CD4-positive, alpha-beta T cell (primary cell): ENCODE measurements around the gene TMEM141. TPM values are rescaled to one million over a fixed set of nuclear protein-coding genes. Genes with fewer than 3 reads are reported as not detected.
"Not testable (repeated sequence)": the region's sequence is repeated elsewhere in the genome, so short reads cannot be mapped to it uniquely, and the experiment has no call there.

Source experiments
- ATAC-seq: fragments of 200-7000 bp; cut with Tn5 transposase; one replicate; pipeline ENCODE4 v1.10.0; 2022; ENCODE audit warnings: mild to moderate bottlenecking; ENCODE audit not compliant: poor library complexity
- CTCF ChIA-PET: fragments of 350-600 bp; sonication (Branson Sonifier 250); formaldehyde crosslinking; loops from one replicate; lab custom pipeline; 2021; ENCODE audit warnings: antibody characterized with exemption, inconsistent platforms; lab: Charles Lee
- POLR2A ChIA-PET: fragments of 350-600 bp; sonication (Branson Sonifier 250); formaldehyde crosslinking; loops from one replicate; lab custom pipeline; 2021; ENCODE audit warnings: antibody characterized with exemption, inconsistent platforms; lab: Charles Lee
- DNase-seq, 14 experiments: peaks; one replicate each; pipeline ENCODE4 v3.0.0-alpha.2; 2013 to 2020; ENCODE audit warnings: mixed read lengths in 2 of 14
- H3K27ac ChIP-seq, 2 donors: one replicate each; pipeline versions ENCODE4 v1.5.1 to v1.7.0; 2013; ENCODE audit warnings: low read length in 2 of 2, low read depth in 1 of 2, mild to moderate bottlenecking in 1 of 2
- H3K27me3 ChIP-seq, 2 experiments: 1 replicate in 1 of 2; 2 replicates in 1 of 2; pipeline versions ENCODE4 v1.6.1 to v1.7.0; 2013; ENCODE audit warnings: low read length in 2 of 2, control low read depth in 1 of 2, mild to moderate bottlenecking in 1 of 2, moderate library complexity in 1 of 2; ENCODE audit not compliant: insufficient read depth in 2 of 2, control insufficient read depth in 1 of 2
- H3K36me3 ChIP-seq: one replicate; pipeline ENCODE4 v1.6.1; 2013; ENCODE audit warnings: low read length, control low read depth; ENCODE audit not compliant: insufficient read depth
- H3K4me1 ChIP-seq: one replicate; pipeline ENCODE4 v1.6.1; 2013; ENCODE audit warnings: low read length, control low read depth; ENCODE audit not compliant: insufficient read depth
- H3K4me3 ChIP-seq: one replicate; pipeline ENCODE4 v1.5.1; 2013; ENCODE audit warnings: mild to moderate bottlenecking, low read length, moderate library complexity
- H3K9me3 ChIP-seq, 2 experiments: 1 replicate in 1 of 2; 2 replicates in 1 of 2; pipeline versions ENCODE4 v1.6.1 to v1.7.0; 2013; ENCODE audit warnings: low read length in 2 of 2, mild to moderate bottlenecking in 2 of 2, control low read depth in 1 of 2, moderate library complexity in 1 of 2; ENCODE audit not compliant: control insufficient read depth in 1 of 2, insufficient read depth in 1 of 2
- H3K27ac Mint-ChIP-seq: one replicate; pipeline ENCODE4 v1.8.0; 2020; ENCODE audit warnings: mixed read lengths
- H3K27me3 Mint-ChIP-seq: one replicate; pipeline ENCODE4 v1.8.0; 2021; ENCODE audit warnings: mixed read lengths
- H3K36me3 Mint-ChIP-seq: one replicate; pipeline ENCODE4 v1.8.0; 2021; ENCODE audit warnings: low read depth, mixed read lengths
- H3K4me1 Mint-ChIP-seq: one replicate; pipeline ENCODE4 v1.8.0; 2021; ENCODE audit warnings: low read depth, mixed read lengths
- H3K4me3 Mint-ChIP-seq: one replicate; pipeline ENCODE4 v1.8.0; 2020; ENCODE audit warnings: mild to moderate bottlenecking, mixed read lengths
- H3K9me3 Mint-ChIP-seq: one replicate; pipeline ENCODE4 v1.8.0; 2020; ENCODE audit warnings: mixed read lengths
- intact Hi-C, 2 experiments: fragments of 100-400 bp; cut with DNase I in 1 of 2; cut with micrococcal nuclease in 1 of 2; formaldehyde crosslinking; loops; one replicate each; pipeline versions ENCODE4 v1.15.1 to v1.9.0; 2023 to 2025; cut with DNase I, micrococcal nuclease
- total RNA-seq, 174 experiments: library from RNA in 2 of 174; stranded (reverse) in 2 of 174; gene quantifications; one replicate each; pipeline ENCODE4 v1.2.3 and lab custom pipeline; 2021 to 2026
- TF ChIP-seq, protein P1 (sequence below): fragments of 200-600 bp; IDR thresholded peaks from one replicate; pipeline ENCODE4 v1.8.0; 2022; ENCODE audit warnings: antibody characterized with exemption, mild to moderate bottlenecking

Gene TMEM141
- total RNA-seq, 2 experiments from 2014 or later = 14.6 to 17.1 TPM

DNA sequence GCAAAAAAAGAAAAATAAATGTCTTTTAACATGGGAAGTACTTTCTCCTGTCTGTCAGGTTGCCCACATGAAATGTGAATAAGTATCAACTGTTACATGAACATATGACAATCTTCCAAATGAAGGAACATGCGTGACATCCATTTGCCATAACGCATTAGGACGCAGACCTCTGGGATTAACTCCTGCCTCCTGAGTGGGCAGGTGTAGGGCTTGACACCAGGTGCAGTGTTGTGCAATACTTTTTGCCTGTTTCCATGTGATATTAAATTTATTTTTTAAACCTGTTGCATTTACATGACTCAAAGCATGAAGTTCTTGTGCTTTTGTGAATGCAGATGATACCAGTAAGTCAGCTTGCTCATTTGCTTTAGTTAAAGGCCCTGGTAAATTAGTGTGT lies 8.7 kb upstream of the TMEM141 start:
- H3K4me1 ChIP-seq = peaks cover under 1% of the 10 kb centered on the region
- no peak overlapping the region for H3K27ac ChIP-seq
- TF ChIP-seq, protein P1, sequence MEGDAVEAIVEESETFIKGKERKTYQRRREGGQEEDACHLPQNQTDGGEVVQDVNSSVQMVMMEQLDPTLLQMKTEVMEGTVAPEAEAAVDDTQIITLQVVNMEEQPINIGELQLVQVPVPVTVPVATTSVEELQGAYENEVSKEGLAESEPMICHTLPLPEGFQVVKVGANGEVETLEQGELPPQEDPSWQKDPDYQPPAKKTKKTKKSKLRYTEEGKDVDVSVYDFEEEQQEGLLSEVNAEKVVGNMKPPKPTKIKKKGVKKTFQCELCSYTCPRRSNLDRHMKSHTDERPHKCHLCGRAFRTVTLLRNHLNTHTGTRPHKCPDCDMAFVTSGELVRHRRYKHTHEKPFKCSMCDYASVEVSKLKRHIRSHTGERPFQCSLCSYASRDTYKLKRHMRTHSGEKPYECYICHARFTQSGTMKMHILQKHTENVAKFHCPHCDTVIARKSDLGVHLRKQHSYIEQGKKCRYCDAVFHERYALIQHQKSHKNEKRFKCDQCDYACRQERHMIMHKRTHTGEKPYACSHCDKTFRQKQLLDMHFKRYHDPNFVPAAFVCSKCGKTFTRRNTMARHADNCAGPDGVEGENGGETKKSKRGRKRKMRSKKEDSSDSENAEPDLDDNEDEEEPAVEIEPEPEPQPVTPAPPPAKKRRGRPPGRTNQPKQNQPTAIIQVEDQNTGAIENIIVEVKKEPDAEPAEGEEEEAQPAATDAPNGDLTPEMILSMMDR = no peak
- H3K9me3 ChIP-seq = no peaks in the 10 kb centered on the region
- H3K27me3 Mint-ChIP-seq = peaks cover 12% of the 10 kb centered on the region
- POLR2A ChIA-PET = no interaction called here
- H3K4me3 ChIP-seq = no peak overlapping the region
- no peak overlapping the region for H3K4me3 Mint-ChIP-seq
- no peaks in the 10 kb centered on the region for H3K9me3 Mint-ChIP-seq
- intact Hi-C loops = loop anchor here in 1 of 2 experiments (10.0 kb wide), 2 partner anchors 282 to 298 kb away; partner anchors contain the start of gene SEC16A
- ATAC-seq (no peak), DNase-seq (no peak)
- no peaks in the 10 kb centered on the region for H3K36me3 Mint-ChIP-seq
- no peak overlapping the region for H3K27ac Mint-ChIP-seq
- no peaks in the 10 kb centered on the region for H3K27me3 ChIP-seq
- H3K36me3 ChIP-seq = no peaks in the 10 kb centered on the region
- CTCF ChIA-PET = no interaction called here
- no peaks in the 10 kb centered on the region for H3K4me1 Mint-ChIP-seq

DNA sequence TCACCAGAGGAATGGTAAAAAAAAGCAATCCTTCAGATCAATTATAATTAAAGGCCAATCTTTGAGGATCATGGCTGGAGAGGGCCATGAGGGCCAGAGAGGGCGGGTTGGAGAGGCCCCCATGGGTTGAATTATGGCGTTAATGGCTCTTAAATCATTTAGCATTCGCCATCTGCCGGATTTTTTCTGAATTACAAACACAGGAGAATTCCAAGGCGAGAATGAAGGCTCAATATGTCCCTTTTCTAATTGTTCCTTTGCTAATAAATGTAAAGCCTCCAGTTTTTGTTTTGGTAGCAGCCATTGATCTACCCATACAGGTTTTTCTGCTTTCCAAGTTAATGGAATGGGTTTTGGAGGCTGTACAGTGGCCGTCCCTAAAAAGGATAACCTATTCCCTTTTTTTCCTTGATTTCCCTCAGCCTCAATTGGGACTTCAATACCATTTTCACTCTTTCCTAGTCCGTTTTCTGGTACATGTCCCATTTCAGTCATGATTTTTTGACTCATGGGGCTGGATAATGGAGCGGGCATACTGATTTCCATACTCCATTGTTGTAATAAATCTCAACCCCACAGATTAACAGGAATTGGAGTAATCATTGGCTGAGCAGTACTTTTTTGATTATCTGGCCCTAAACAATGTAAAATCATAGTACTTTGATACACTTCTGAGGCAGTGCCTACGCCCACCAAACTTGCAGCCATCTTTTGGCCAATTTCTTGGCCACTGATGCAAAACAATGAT lies 6.7 kb upstream of the TMEM141 start:
- Histone ChIP-seq H3K9me3 (no peaks in the 10 kb centered on the region), H3K27me3 (no peaks in the 10 kb centered on the region), H3K27ac (no peak overlapping the region), H3K36me3 (no peaks in the 10 kb centered on the region), H3K4me3 (no peak overlapping the region), H3K4me1 (peaks cover 7% of the 10 kb centered on the region)
- H3K4me1 Mint-ChIP-seq = peaks cover 11% of the 10 kb centered on the region
- peak in 3 of 14 experiments; percentile 36 to 51 (median 47) for DNase-seq
- ATAC-seq = no peak
- H3K36me3 Mint-ChIP-seq = no peaks in the 10 kb centered on the region
- H3K9me3 Mint-ChIP-seq = no peaks in the 10 kb centered on the region
- POLR2A ChIA-PET = no interaction called here
- CTCF ChIA-PET = interaction anchor here (1.0 kb wide), 1 partner anchor 251 kb away, joined by 3 read pairs; no protein-coding TSS in a partner anchor
- H3K27me3 Mint-ChIP-seq = peaks cover under 1% of the 10 kb centered on the region
- H3K27ac Mint-ChIP-seq = no peak overlapping the region
- TF ChIP-seq, protein P1 = peak; percentile 52
- intact Hi-C loops = loop anchor here in 1 of 2 experiments (10.0 kb wide), 2 partner anchors 280 to 300 kb away; partner anchors contain the start of gene SEC16A
- H3K4me3 Mint-ChIP-seq = no peak overlapping the region

DNA sequence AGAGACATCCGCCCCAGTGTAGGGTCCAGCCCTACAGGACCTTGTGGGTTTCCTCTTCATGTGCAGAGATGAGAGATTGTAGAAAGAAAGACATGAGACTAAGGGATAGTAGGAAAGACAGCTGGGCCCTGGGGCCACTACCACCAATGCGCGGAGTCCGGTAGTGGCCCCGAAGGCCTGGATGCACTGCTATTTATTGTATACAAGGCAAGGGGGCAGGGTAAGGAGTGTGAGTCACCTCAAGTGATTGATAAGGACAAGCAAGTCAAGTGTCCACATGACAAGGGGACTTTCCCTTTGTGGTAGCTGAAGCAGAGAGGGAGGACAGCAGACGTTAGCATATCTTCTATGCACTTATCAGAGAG lies 6.2 kb upstream of the TMEM141 start:
- CTCF ChIA-PET = no interaction called here
- Histone ChIP-seq H3K9me3 (no peaks in the 10 kb centered on the region), H3K27me3 (no peaks in the 10 kb centered on the region), H3K4me3 (no peak overlapping the region), H3K4me1 (peaks cover 7% of the 10 kb centered on the region), H3K27ac (no peak overlapping the region), H3K36me3 (no peaks in the 10 kb centered on the region)
- intact Hi-C loops = loop anchor here (5.0 to 10.0 kb wide), 4 partner anchors 280 to 452 kb away; partner anchors contain the start of genes RNF208 (in 1 of the 2) and SEC16A (in 1 of the 2)
- no peaks in the 10 kb centered on the region for H3K9me3 Mint-ChIP-seq
- H3K4me1 Mint-ChIP-seq = peaks cover 11% of the 10 kb centered on the region
- no peak overlapping the region for H3K4me3 Mint-ChIP-seq
- H3K27me3 Mint-ChIP-seq = no peaks in the 10 kb centered on the region
- TF ChIP-seq, protein P1 = no peak
- DNase-seq (peak in 2 of 14 experiments; percentile 49 to 52), ATAC-seq (no peak)
- no peaks in the 10 kb centered on the region for H3K36me3 Mint-ChIP-seq
- POLR2A ChIA-PET = no interaction called here
- no peak overlapping the region for H3K27ac Mint-ChIP-seq

DNA sequence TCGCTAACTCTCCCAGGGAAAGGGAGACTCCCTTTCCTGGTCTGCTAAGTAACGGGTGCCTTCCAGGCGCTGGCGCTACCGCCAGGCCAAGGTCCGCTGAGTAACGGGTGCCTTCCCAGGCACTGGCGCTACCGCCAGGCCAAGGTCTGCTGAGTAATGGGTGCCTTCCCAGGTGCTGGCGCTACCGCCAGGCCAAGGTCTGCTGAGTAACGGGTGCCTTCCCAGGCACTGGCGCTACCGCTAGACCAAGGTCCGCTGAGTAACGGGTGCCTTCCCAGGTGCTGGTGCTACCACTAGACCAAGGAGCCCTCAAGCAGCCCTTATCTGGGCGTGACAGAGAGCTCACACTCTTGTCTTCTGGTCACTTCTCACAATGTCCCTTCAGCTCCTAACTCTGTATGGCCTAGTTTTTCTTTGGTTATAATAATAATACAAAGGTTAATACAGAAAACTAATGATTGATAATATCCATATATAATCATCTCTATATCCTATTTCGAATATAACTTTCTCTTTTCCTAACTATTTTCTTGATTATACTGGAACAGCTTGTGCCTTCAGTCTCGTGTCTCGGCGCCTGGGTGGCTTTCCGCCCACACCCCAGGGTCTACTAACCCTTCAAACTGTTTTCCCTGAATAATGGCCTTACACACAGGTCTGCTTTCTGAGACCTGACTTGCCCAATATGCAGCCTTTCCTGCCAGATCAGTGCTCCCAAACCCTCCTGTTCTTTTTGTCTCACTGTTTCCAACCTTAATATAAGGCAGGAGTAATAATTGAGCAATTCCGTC lies 5.4 kb upstream of the TMEM141 start:
- H3K4me1 ChIP-seq = peaks cover 12% of the 10 kb centered on the region
- H3K36me3 ChIP-seq, H3K9me3 ChIP-seq, H3K4me3 Mint-ChIP-seq, H3K9me3 Mint-ChIP-seq, DNase-seq, H3K27me3 ChIP-seq, H3K27me3 Mint-ChIP-seq, ATAC-seq, H3K27ac Mint-ChIP-seq, H3K36me3 Mint-ChIP-seq, CTCF ChIA-PET, H3K4me3 ChIP-seq, H3K27ac ChIP-seq: not testable (repeated sequence)
- POLR2A ChIA-PET = interaction anchor here (1.5 kb wide), 1 partner anchor 249 kb away, joined by 4 read pairs; no protein-coding TSS in a partner anchor
- intact Hi-C loops = loop anchor here (2.0 to 10.0 kb wide), 5 partner anchors 279 to 452 kb away; partner anchors contain the start of genes RNF208 (in 1 of the 2) and SEC16A (in 1 of the 2)
- peaks cover 18% of the 10 kb centered on the region for H3K4me1 Mint-ChIP-seq
